Right atrium auricular region (tissue), 2 donors: ENCODE results near the gene ANTXR2. TPM values are rescaled to one million over a fixed set of nuclear protein-coding genes. Genes with fewer than 3 reads are reported as not detected.
"Not testable (repeated sequence)": the region's sequence is repeated elsewhere in the genome, so short reads cannot be mapped to it uniquely, and the experiment has no call there.

ENCODE experiments used
- DNase-seq: peaks from one replicate; pipeline ENCODE4 v3.0.0-alpha.2; 2019; ENCODE audit warnings: low spot score
- H3K27ac ChIP-seq, 2 donors: fragments of 200-600 bp; sonication (generic); 1 replicate in 1 of 2; 2 replicates in 1 of 2; pipeline ENCODE4 v1.5.1; 2016 to 2019
- H3K27me3 ChIP-seq, 2 donors: fragments of 200-600 bp; sonication (generic); one replicate each; pipeline versions ENCODE4 v1.5.1 to v1.6.0; 2017 to 2019
- H3K36me3 ChIP-seq: fragments of 200-600 bp; sonication (generic); one replicate; pipeline ENCODE4 v1.5.1; 2016
- H3K4me1 ChIP-seq, 2 donors: fragments of 200-600 bp; sonication (generic); one replicate each; pipeline versions ENCODE4 v1.5.1 to v1.6.0; 2017 to 2019
- H3K4me3 ChIP-seq, 2 donors: fragments of 200-600 bp; sonication (generic); 1 replicate in 1 of 2; 2 replicates in 1 of 2; pipeline ENCODE4 v1.5.1; 2017 to 2019; ENCODE audit warnings: mild to moderate bottlenecking in 1 of 2, moderate library complexity in 1 of 2
- H3K9me3 ChIP-seq, 2 donors: fragments of 200-600 bp; sonication (generic); one replicate each; pipeline ENCODE4 v1.5.1; 2019
- CTCF ChIP-seq, 2 donors: fragments of 200-600 bp; sonication (generic); IDR thresholded peaks; one replicate each; pipeline ENCODE4 v1.5.1; 2019; ENCODE audit warnings: antibody characterized with exemption in 2 of 2
- total RNA-seq, 2 donors: library from RNA; depleted of rRNA; stranded (reverse); fragments of >200 nt; gene quantifications; one replicate each; pipeline ENCODE4 v1.1.0, GENCODE V29; 2016

Gene ANTXR2
- total RNA-seq, 2 donors from 2014 or later = 24.5 to 32.8 TPM

GRCh38 chr4:80005863-80006262 lies 67.2 kb downstream of the ANTXR2 start:
- Histone ChIP-seq H3K27me3 (no peaks in the 10 kb centered on the region), H3K4me1 (peaks cover 0 to 19% of the 10 kb centered on the region in 2 donors), H3K4me3 (no peak overlapping the region), H3K27ac (no peak overlapping the region), H3K36me3 (no peaks in the 10 kb centered on the region), H3K9me3 (peaks cover 0 to 14% of the 10 kb centered on the region in 2 donors)
- TF ChIP-seq CTCF (IDR thresholded peaks at IDR 0.05) = no peak
- no peak for DNase-seq

GRCh38 chr4:80004319-80004718 lies 68.7 kb downstream of the ANTXR2 start:
- no peaks in the 10 kb centered on the region for H3K36me3 ChIP-seq
- H3K4me3 ChIP-seq = no peak overlapping the region
- peaks cover 0 to 14% of the 10 kb centered on the region in 2 donors for H3K9me3 ChIP-seq
- TF ChIP-seq CTCF (IDR thresholded peaks at IDR 0.05) = no peak
- H3K27me3 ChIP-seq = no peaks in the 10 kb centered on the region
- no peak overlapping the region for H3K27ac ChIP-seq
- H3K4me1 ChIP-seq = peaks cover 0 to 19% of the 10 kb centered on the region in 2 donors
- no peak for DNase-seq

GRCh38 chr4:80002559-80002958 lies 70.5 kb downstream of the ANTXR2 start:
- H3K27ac ChIP-seq, H3K36me3 ChIP-seq, DNase-seq, H3K4me3 ChIP-seq, H3K27me3 ChIP-seq: not testable (repeated sequence)
- H3K4me1 ChIP-seq = peaks cover 0 to 16% of the 10 kb centered on the region in 2 donors
- peaks cover 0 to 14% of the 10 kb centered on the region in 2 donors for H3K9me3 ChIP-seq

GRCh38 chr4:79999048-79999447 lies 74.0 kb downstream of the ANTXR2 start:
- not testable (repeated sequence) for H3K27me3 ChIP-seq, H3K4me1 ChIP-seq, H3K4me3 ChIP-seq, H3K27ac ChIP-seq, H3K36me3 ChIP-seq, DNase-seq, H3K9me3 ChIP-seq

GRCh38 chr4:79998201-79998600 lies 74.8 kb downstream of the ANTXR2 start:
- no peak for TF ChIP-seq CTCF (IDR thresholded peaks at IDR 0.05)
- Histone ChIP-seq H3K36me3 (no peaks in the 10 kb centered on the region), H3K27me3 (no peaks in the 10 kb centered on the region), H3K27ac (no peak overlapping the region), H3K4me3 (no peak overlapping the region), H3K4me1 (peaks cover 0 to 7% of the 10 kb centered on the region in 2 donors), H3K9me3 (no peaks in the 10 kb centered on the region)
- no peak for DNase-seq

GRCh38 chr4:79996851-79997250 lies 76.2 kb downstream of the ANTXR2 start:
- Histone ChIP-seq H3K9me3 (no peaks in the 10 kb centered on the region), H3K27ac (no peak overlapping the region), H3K4me1 (peaks cover 0 to 7% of the 10 kb centered on the region in 2 donors), H3K36me3 (no peaks in the 10 kb centered on the region), H3K27me3 (no peaks in the 10 kb centered on the region), H3K4me3 (no peak overlapping the region)
- no peak for TF ChIP-seq CTCF (IDR thresholded peaks at IDR 0.05)
- no peak for DNase-seq

GRCh38 chr4:79993476-79993875 lies 79.6 kb downstream of the ANTXR2 start:
- no peaks in the 10 kb centered on the region for H3K27me3 ChIP-seq

More at GRCh38 chr4:79993476-79993875, 79.6 kb downstream of the ANTXR2 start:
- no peaks in the 10 kb centered on the region for H3K36me3 ChIP-seq
- no peak for DNase-seq
- H3K4me1 ChIP-seq = peaks cover 0 to 7% of the 10 kb centered on the region in 2 donors
- no peak for TF ChIP-seq CTCF (IDR thresholded peaks at IDR 0.05)
- H3K27ac ChIP-seq = no peak overlapping the region
- no peaks in the 10 kb centered on the region for H3K9me3 ChIP-seq
- no peak overlapping the region for H3K4me3 ChIP-seq
